GM23338 (cell line): ENCODE data around the gene RBL2.

Experiments
- CREB1 ChIP-seq: fragments of 250-450 bp; sonication (Bioruptor Pico); IDR thresholded peaks from 2 replicates; pipeline ENCODE4 v1.5.0; 2020; ENCODE audit warnings: low read depth, mild to moderate bottlenecking, moderate library complexity
- CTCF ChIP-seq, 2 experiments: fragments of 200-600 bp in 1 of 2; sonication (generic) in 1 of 2; conservative IDR thresholded peaks; 2 replicates each; pipeline versions ENCODE4 v1.5.1 to v1.6.1; 2016 to 2017; ENCODE audit warnings: antibody characterized with exemption in 2 of 2, low read depth in 2 of 2, mild to moderate bottlenecking in 2 of 2, moderate library complexity in 1 of 2
- ETS1 ChIP-seq: IDR thresholded peaks from 2 replicates; pipeline ENCODE4 v1.6.1; 2016; ENCODE audit warnings: antibody characterized with exemption
- EZH2 ChIP-seq: fragments of 200-600 bp; sonication (generic); IDR thresholded peaks from one replicate; pipeline ENCODE4 v1.8.0; 2017; ENCODE audit warnings: antibody characterized with exemption, mild to moderate bottlenecking, low read depth; ENCODE audit not compliant: unreplicated experiment
- EZH2phosphoT487 ChIP-seq: fragments of 200-600 bp; sonication (generic); IDR thresholded peaks from one replicate; pipeline ENCODE4 v1.8.1; 2018; ENCODE audit warnings: antibody characterized with exemption; ENCODE audit not compliant: unreplicated experiment
- JUNB ChIP-seq: IDR thresholded peaks from one replicate; pipeline ENCODE4 v1.6.1; 2016; ENCODE audit warnings: antibody characterized with exemption; ENCODE audit not compliant: unreplicated experiment
- NANOG ChIP-seq: IDR thresholded peaks from 2 replicates; pipeline ENCODE4 v1.6.1; 2016; ENCODE audit warnings: antibody characterized with exemption, borderline replicate concordance
- POLR2AphosphoS5 ChIP-seq: IDR thresholded peaks from 2 replicates; pipeline ENCODE4 v1.6.1; 2016; ENCODE audit warnings: antibody characterized with exemption, low read depth
- REST ChIP-seq: IDR thresholded peaks from one replicate; pipeline ENCODE4 v1.6.1; 2018; ENCODE audit warnings: antibody characterized with exemption; ENCODE audit not compliant: unreplicated experiment
- ZNF114 ChIP-seq: fragments of 250-450 bp; sonication (Bioruptor Pico); IDR thresholded peaks from 2 replicates; pipeline ENCODE4 v1.5.0; 2020; ENCODE audit warnings: mild to moderate bottlenecking, moderate library complexity
- ZNF331 ChIP-seq: fragments of 250-450 bp; sonication (Bioruptor Pico); IDR thresholded peaks from 2 replicates; pipeline ENCODE4 v1.5.0; 2020; ENCODE audit warnings: low read depth, mild to moderate bottlenecking, moderate library complexity
- ZNF462 ChIP-seq: fragments of 250-450 bp; sonication (Bioruptor Pico); IDR thresholded peaks from 2 replicates; pipeline ENCODE4 v1.5.0; 2020; ENCODE audit warnings: mild to moderate bottlenecking, moderate library complexity

GRCh38 chr16:53449816-53450517 lies 15.7 kb downstream of the RBL2 start:
- no peak for TF ChIP-seq EZH2
- TF ChIP-seq CTCF (conservative IDR thresholded peaks at IDR 0.05; ENCODE audit: low read depth in 2 of 2) = no peak
- no peak for TF ChIP-seq JUNB
- no peak for TF ChIP-seq EZH2phosphoT487
- TF ChIP-seq POLR2AphosphoS5 = no peak
- TF ChIP-seq ZNF331 (CRISPR knock-in tag) = no peak
- no peak for TF ChIP-seq REST
- no peak for TF ChIP-seq ETS1
- TF ChIP-seq CREB1 (CRISPR knock-in tag) = no peak
- TF ChIP-seq ZNF114 = no peak
- no peak for TF ChIP-seq ZNF462 (CRISPR knock-in tag)
- TF ChIP-seq NANOG = no peak
